GM23338 (cell line): ENCODE data around the gene NDUFB5.

Source experiments
- EZH2 ChIP-seq: fragments of 200-600 bp; sonication (generic); IDR thresholded peaks from one replicate; pipeline ENCODE4 v1.8.0; 2017; ENCODE audit warnings: antibody characterized with exemption, mild to moderate bottlenecking, low read depth; ENCODE audit not compliant: unreplicated experiment
- EZH2phosphoT487 ChIP-seq: fragments of 200-600 bp; sonication (generic); IDR thresholded peaks from one replicate; pipeline ENCODE4 v1.8.1; 2018; ENCODE audit warnings: antibody characterized with exemption; ENCODE audit not compliant: unreplicated experiment
- TF ChIP-seq, protein P1 (sequence below), 2 experiments: fragments of 200-600 bp in 1 of 2; sonication (generic) in 1 of 2; conservative IDR thresholded peaks; 2 replicates each; pipeline versions ENCODE4 v1.5.1 to v1.6.1; 2016 to 2017; ENCODE audit warnings: antibody characterized with exemption in 2 of 2, low read depth in 2 of 2, mild to moderate bottlenecking in 2 of 2, moderate library complexity in 1 of 2

GRCh38 chr3:179640469-179640868 is 35.9 kb downstream of the NDUFB5 start:
- TF ChIP-seq, protein P1, sequence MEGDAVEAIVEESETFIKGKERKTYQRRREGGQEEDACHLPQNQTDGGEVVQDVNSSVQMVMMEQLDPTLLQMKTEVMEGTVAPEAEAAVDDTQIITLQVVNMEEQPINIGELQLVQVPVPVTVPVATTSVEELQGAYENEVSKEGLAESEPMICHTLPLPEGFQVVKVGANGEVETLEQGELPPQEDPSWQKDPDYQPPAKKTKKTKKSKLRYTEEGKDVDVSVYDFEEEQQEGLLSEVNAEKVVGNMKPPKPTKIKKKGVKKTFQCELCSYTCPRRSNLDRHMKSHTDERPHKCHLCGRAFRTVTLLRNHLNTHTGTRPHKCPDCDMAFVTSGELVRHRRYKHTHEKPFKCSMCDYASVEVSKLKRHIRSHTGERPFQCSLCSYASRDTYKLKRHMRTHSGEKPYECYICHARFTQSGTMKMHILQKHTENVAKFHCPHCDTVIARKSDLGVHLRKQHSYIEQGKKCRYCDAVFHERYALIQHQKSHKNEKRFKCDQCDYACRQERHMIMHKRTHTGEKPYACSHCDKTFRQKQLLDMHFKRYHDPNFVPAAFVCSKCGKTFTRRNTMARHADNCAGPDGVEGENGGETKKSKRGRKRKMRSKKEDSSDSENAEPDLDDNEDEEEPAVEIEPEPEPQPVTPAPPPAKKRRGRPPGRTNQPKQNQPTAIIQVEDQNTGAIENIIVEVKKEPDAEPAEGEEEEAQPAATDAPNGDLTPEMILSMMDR (conservative IDR thresholded peaks at IDR 0.05; ENCODE audit: low read depth in 2 of 2): no peak
- TF ChIP-seq EZH2 (no peak), EZH2phosphoT487 (no peak)
